Mesendoderm (in vitro differentiated cells): ENCODE measurements around the gene RFC4.
"Not testable (repeated sequence)": the region's sequence is repeated elsewhere in the genome, so short reads cannot be mapped to it uniquely, and the experiment has no call there.

Experiments used
- DNase-seq: peaks from one replicate; pipeline ENCODE4 v3.0.0; 2013
- H2AK5ac ChIP-seq: 2 replicates; pipeline ENCODE4 v1.6.1; 2013; ENCODE audit warnings: low read length, inconsistent platforms
- H2BK120ac ChIP-seq: 2 replicates; pipeline ENCODE4 v1.6.1; 2013; ENCODE audit warnings: low read depth, mild to moderate bottlenecking, low read length, moderate library complexity, mixed read lengths
- H2BK15ac ChIP-seq: replicated peaks from 2 replicates; pipeline ENCODE4 v1.6.1; 2013; ENCODE audit warnings: low read depth, mild to moderate bottlenecking, moderate library complexity
- H2BK5ac ChIP-seq: 2 replicates; pipeline ENCODE4 v1.6.1; 2013; ENCODE audit warnings: low read length, inconsistent platforms
- H3K18ac ChIP-seq: 2 replicates; pipeline ENCODE4 v1.6.1; 2013; ENCODE audit warnings: mild to moderate bottlenecking, low read length, mixed read lengths
- H3K23ac ChIP-seq: one replicate; pipeline ENCODE4 v1.6.1; 2013; ENCODE audit warnings: low read length
- H3K27ac ChIP-seq: 2 replicates; pipeline ENCODE4 v1.5.1; 2013; ENCODE audit warnings: low read depth, mild to moderate bottlenecking, inconsistent platforms, low read length, moderate library complexity
- H3K27me3 ChIP-seq: 2 replicates; pipeline ENCODE4 v1.6.1; 2013; ENCODE audit warnings: low read length, control low read depth, mild to moderate bottlenecking, inconsistent platforms; ENCODE audit not compliant: insufficient read depth, poor library complexity
- H3K36me3 ChIP-seq: 2 replicates; pipeline ENCODE4 v1.6.1; 2013; ENCODE audit warnings: low read length, inconsistent platforms; ENCODE audit not compliant: control insufficient read depth, insufficient read depth
- H3K4ac ChIP-seq: one replicate; pipeline ENCODE4 v1.6.1; 2013; ENCODE audit warnings: low read depth, mild to moderate bottlenecking, low read length, moderate library complexity
- H3K4me1 ChIP-seq: 2 replicates; pipeline ENCODE4 v1.6.1; 2013; ENCODE audit warnings: low read depth, low read length, inconsistent platforms; ENCODE audit not compliant: control insufficient read depth
- H3K4me2 ChIP-seq: 2 replicates; pipeline ENCODE4 v1.6.1; 2013; ENCODE audit warnings: low read length
- H3K4me3 ChIP-seq: 2 replicates; pipeline ENCODE4 v1.5.1; 2013; ENCODE audit warnings: mild to moderate bottlenecking, low read length
- H3K56ac ChIP-seq: one replicate; pipeline ENCODE4 v1.6.1; 2013; ENCODE audit warnings: low read length
- H3K79me1 ChIP-seq: 2 replicates; pipeline ENCODE4 v1.6.1; 2013; ENCODE audit warnings: low read length, inconsistent platforms
- H3K79me2 ChIP-seq: 2 replicates; pipeline ENCODE4 v1.6.1; 2013; ENCODE audit warnings: mild to moderate bottlenecking, low read length; ENCODE audit not compliant: control insufficient read depth, insufficient read depth
- H3K9ac ChIP-seq: 2 replicates; pipeline ENCODE4 v1.6.1; 2013; ENCODE audit warnings: low read length, inconsistent platforms
- H4K5ac ChIP-seq: one replicate; pipeline ENCODE4 v1.6.1; 2013; ENCODE audit warnings: low read length
- H4K8ac ChIP-seq: one replicate; pipeline ENCODE4 v1.6.1; 2013; ENCODE audit warnings: low read depth, mild to moderate bottlenecking, control low read depth, low read length, moderate library complexity
- WGBS: extraction: QIAGEN DNeasy Blood & Tissue Kit; methylation state at CpG from one replicate; pipeline ENCODE4 v1.1.7; 2013; ENCODE audit warnings: low lambda C conversion rate, missing lambda C conversion rate; ENCODE audit not compliant: insufficient coverage; ENCODE audit errors: extremely low coverage; 5-methylcytosine and 5-hydroxymethylcytosine counted together

Gene RFC4

DNA sequence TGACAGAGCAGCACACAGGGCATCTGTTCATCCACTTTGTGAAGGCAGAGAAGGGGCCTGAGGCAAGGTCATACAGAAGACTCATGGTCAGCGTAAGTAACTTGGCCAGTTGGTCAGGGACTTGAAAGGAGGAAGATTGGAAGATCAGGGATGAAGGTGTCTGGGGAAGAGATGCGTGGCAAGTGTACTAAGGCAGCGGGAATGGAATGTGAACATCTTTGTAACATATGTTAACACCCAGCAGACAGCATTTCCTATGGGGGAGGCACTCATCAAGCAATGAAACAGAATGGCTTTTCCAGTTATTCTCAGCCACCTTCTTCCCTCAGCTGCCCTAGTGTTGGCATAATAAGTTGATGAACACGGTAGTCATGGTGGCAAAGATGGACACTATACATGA, 7.8 kb upstream of the RFC4 start:
- Histone ChIP-seq H3K27ac (no peak overlapping the region), H3K4ac (no peak overlapping the region), H2BK15ac (no peak overlapping the region), H4K5ac (no peak overlapping the region), H3K23ac (no peak overlapping the region), H2BK120ac (no peak overlapping the region), H3K79me1 (no peaks in the 10 kb centered on the region), H2BK5ac (no peak overlapping the region), H4K8ac (no peak overlapping the region), H3K4me1 (no peaks in the 10 kb centered on the region), H3K4me3 (no peak overlapping the region), H2AK5ac (no peak overlapping the region), H3K56ac (no peak overlapping the region), H3K79me2 (no peaks in the 10 kb centered on the region), H3K9ac (no peak overlapping the region), H3K4me2 (no peak overlapping the region), H3K18ac (no peak overlapping the region), H3K27me3 (no peaks in the 10 kb centered on the region), H3K36me3 (no peaks in the 10 kb centered on the region)
- WGBS: no CpG with 5 or more reads among the region's 4 CpGs
- no peak for DNase-seq

DNA sequence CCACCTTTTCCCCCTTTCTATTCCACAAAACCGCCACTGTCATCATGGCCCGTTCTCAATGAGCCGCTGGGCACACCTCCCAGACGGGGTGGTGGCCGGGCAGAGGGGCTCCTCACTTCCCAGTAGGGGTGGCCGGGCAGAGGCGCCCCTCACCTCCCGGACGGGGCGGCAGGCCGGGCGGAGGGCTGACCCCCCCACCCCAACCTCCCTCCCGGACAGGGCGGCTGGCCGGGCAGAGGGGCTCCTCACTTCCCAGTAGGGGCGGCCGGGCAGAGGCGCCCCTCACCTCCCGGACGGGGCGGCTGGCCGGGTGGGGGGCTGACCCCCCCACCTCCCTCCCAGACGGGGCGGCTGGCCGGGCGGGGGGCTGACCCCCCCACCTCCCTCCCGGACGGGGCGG, 5.0 kb upstream of the RFC4 start:
- DNase-seq, H4K5ac ChIP-seq, H3K18ac ChIP-seq, H3K79me2 ChIP-seq, H2BK15ac ChIP-seq, H2AK5ac ChIP-seq, H3K4me1 ChIP-seq, H3K23ac ChIP-seq, H3K9ac ChIP-seq, H3K79me1 ChIP-seq, H3K56ac ChIP-seq, H4K8ac ChIP-seq, H3K4ac ChIP-seq, H2BK120ac ChIP-seq, H3K36me3 ChIP-seq, H3K27ac ChIP-seq, H3K27me3 ChIP-seq, H3K4me3 ChIP-seq, H2BK5ac ChIP-seq, H3K4me2 ChIP-seq: not testable (repeated sequence)
- no CpG with 5 or more reads among the region's 29 CpGs for WGBS

DNA sequence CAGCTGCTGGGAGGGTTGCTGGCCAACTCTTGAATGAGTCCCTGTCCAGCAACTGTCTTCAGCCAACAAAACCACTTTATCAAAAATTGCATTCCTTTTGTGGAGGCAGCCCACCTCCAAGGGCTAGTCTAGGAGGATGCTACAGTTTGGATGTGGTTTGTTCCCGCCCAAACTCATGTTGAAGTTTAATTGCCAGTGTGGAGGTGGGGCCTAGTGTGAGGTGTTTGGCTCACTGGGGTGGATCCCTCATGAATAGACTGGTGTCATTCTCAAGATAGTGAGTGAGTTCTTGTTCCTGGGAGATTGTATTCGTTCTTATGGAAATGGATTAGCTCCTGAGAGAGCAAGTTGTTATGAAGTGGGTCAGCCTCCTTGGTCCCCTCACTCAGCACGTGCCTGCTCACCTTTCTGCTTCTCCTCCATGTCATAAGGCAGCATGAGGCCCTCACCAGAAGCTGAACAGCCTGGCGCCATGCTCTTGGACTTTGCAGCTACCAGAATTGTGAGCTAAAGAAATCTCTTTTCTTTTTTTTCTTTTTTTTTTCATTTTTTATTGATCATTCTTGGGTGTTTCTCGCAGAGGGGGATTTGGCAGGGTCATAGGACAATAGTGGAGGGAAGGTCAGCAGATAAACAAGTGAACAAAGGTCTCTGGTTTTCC, 4.2 kb upstream of the RFC4 start:
- Histone ChIP-seq H3K79me2 (peaks cover 3% of the 10 kb centered on the region), H3K4me3 (no peak overlapping the region), H2BK120ac (no peak overlapping the region), H3K4ac (no peak overlapping the region), H2AK5ac (no peak overlapping the region), H3K79me1 (no peaks in the 10 kb centered on the region), H2BK5ac (no peak overlapping the region), H3K27me3 (no peaks in the 10 kb centered on the region), H3K36me3 (no peaks in the 10 kb centered on the region), H3K18ac (no peak overlapping the region), H3K9ac (no peak overlapping the region), H3K4me2 (no peak overlapping the region), H3K4me1 (peaks cover 3% of the 10 kb centered on the region), H3K27ac (no peak overlapping the region), H4K8ac (no peak overlapping the region), H4K5ac (no peak overlapping the region), H3K56ac (no peak overlapping the region), H2BK15ac (no peak overlapping the region), H3K23ac (no peak overlapping the region)
- WGBS: no CpG with 5 or more reads among the region's 5 CpGs
- no peak for DNase-seq

DNA sequence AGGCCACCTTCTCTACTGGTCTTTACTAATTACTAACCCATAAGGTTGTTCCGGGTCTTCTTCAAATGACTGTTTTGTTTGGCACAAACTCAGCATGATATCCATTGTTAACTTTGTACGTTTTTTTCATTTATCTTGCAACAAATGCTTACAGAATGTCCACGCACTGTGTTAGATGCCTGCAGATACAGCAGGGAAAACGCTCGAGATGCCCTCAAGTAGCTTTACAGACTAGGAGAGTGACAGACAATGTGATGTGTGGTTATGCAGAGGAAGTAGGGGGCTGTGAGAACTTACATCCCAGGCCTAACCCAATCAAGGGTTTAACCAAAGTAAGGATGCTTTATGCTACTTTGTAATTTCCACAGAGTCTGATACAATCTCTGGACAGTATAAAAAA, 949 bp upstream of the RFC4 start:
- Histone ChIP-seq H3K56ac (peak overlapping the region; percentile 98), H3K27me3 (no peaks in the 10 kb centered on the region), H4K8ac (peak overlapping the region; percentile 28), H3K9ac (peak overlapping the region; percentile 96), H2BK5ac (no peak overlapping the region), H3K4me1 (peaks cover 3% of the 10 kb centered on the region), H2BK15ac (no peak overlapping the region), H2BK120ac (no peak overlapping the region), H3K23ac (no peak overlapping the region), H3K27ac (no peak overlapping the region), H3K79me1 (peaks cover 2% of the 10 kb centered on the region), H4K5ac (no peak overlapping the region), H3K79me2 (peaks cover 9% of the 10 kb centered on the region), H3K4me3 (no peak overlapping the region), H3K4ac (no peak overlapping the region), H3K36me3 (no peaks in the 10 kb centered on the region), H3K4me2 (no peak overlapping the region), H3K18ac (no peak overlapping the region), H2AK5ac (peak overlapping the region; percentile 35)
- WGBS: no CpG with 5 or more reads among the region's 5 CpGs
- no peak for DNase-seq

DNA sequence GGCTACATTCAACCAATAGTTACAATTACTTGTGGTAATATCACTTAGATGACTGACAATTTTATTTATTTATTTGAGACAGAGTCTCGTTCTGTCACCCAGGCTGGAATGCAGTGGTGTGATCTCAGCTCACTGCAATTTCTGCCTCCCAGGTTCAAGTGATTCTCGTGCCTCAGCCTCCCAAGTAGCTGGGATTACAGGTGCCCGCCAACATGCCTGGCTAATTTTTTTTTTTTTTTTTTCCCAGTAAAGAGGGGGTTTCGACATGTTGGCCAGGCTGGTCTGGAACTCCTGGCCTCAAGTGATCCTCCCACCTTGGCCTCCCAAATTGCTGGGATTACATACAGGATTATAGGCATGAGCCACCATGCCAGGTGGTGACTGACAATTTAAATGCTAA, 2.8 kb downstream of the RFC4 start:
- not testable (repeated sequence) for H3K27me3 ChIP-seq, H3K79me1 ChIP-seq, H2BK15ac ChIP-seq, H3K4me3 ChIP-seq, H3K23ac ChIP-seq, DNase-seq, H2BK120ac ChIP-seq, H3K79me2 ChIP-seq, H2BK5ac ChIP-seq, H4K5ac ChIP-seq, H3K27ac ChIP-seq, H3K18ac ChIP-seq, H4K8ac ChIP-seq, H3K4ac ChIP-seq, H3K9ac ChIP-seq, H2AK5ac ChIP-seq, H3K4me2 ChIP-seq, H3K36me3 ChIP-seq, H3K56ac ChIP-seq, H3K4me1 ChIP-seq
- no CpG with 5 or more reads among the region's 4 CpGs for WGBS

DNA sequence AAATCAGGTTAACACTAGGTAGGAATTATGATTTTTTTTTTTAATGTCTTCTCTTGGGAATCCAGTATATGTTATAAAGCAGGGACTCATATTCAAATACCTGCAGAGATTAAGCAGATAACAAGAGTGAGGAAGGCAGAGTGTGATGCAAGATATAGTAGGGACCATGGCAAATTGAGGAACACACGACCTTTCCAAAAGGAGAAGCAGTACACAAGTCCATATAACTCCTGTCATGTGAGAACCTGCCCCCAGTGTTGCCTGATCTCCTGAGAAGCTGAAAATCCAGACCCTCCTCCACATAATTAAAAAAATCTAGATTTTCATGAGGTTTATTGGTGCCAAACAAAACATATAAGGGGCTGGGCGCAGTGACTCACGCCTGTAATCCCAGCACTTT, 3.6 kb downstream of the RFC4 start:
- H2BK5ac ChIP-seq: no peak overlapping the region
- no peak overlapping the region for H3K9ac ChIP-seq
- H4K8ac ChIP-seq: no peak overlapping the region
- no peak overlapping the region for H3K4me2 ChIP-seq
- no peak overlapping the region for H3K56ac ChIP-seq
- WGBS: no CpG with 5 or more reads among the region's 3 CpGs
- peaks cover 2% of the 10 kb centered on the region for H3K36me3 ChIP-seq
- H3K4me1 ChIP-seq: peaks cover 3% of the 10 kb centered on the region
- peaks cover 9% of the 10 kb centered on the region for H3K79me2 ChIP-seq
- no peak overlapping the region for H3K4ac ChIP-seq
- H3K27me3 ChIP-seq: no peaks in the 10 kb centered on the region
- H4K5ac ChIP-seq: no peak overlapping the region
- H3K23ac ChIP-seq: no peak overlapping the region
- H3K79me1 ChIP-seq: peaks cover 2% of the 10 kb centered on the region
- no peak overlapping the region for H2BK120ac ChIP-seq
- DNase-seq: no peak
- no peak overlapping the region for H3K4me3 ChIP-seq
- no peak overlapping the region for H2BK15ac ChIP-seq
- no peak overlapping the region for H2AK5ac ChIP-seq
- H3K27ac ChIP-seq: no peak overlapping the region
- H3K18ac ChIP-seq: no peak overlapping the region
